ENCODE results near the gene EXOSC7.
A peak's percentile ranks its signal among the peaks of the same experiment; 100 is the strongest.
"Not testable (repeated sequence)": the region's sequence is repeated elsewhere in the genome, so short reads cannot be mapped to it uniquely, and the experiment has no call there.

EXOSC7 gene

DNA sequence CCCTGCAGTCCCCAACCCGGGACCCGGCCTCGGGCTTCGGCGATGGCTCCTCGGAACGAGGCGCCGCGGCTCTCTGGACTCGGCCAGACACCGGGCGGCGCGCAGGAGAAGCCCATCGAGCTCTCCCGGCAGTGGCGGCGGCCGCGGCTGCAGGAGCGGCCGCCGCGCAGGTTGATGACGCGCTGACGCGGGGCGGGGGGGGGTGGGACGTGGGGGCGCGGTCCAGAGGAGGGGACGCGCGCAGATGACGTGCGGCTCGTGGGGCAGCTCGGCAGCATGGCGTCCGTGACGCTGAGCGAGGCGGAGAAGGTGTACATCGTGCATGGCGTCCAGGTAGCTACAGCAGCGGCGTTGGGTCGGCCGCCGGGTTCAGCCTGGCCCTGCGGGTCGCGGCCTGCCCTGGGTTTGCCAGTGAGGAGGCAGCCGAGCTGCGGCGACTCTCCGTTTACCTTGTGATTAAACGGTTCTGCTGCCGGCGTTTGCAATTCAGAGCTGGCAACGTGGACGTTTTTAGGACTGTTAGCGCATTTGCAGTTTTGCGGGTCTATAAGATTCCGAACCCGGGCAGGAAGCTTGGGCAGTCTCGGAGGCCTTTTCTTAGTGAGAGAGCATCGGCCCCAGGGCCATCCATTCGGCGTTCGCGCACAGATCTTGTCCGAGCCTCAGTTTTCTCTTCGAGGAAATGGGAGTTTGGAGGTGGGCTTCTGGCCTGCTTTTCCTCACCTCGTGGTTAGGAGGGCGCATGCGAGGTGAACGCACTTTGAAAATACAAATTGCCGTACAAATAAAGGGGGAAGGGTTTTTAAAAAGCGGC is at the start of gene EXOSC7, which contains the start of gene ZDHHC3:
TSS of gene EXOSC7 (plus strand) at position 243 of the 814 bp plus-strand sequence. CDS start at position 277, 34 bp downstream.
TSS of gene ZDHHC3 (minus strand) at position 173 of the 814 bp plus-strand sequence. CDS start 16,738 bp downstream, outside the sequence.
- DNase-seq, result peak; percentile 85

DNA sequence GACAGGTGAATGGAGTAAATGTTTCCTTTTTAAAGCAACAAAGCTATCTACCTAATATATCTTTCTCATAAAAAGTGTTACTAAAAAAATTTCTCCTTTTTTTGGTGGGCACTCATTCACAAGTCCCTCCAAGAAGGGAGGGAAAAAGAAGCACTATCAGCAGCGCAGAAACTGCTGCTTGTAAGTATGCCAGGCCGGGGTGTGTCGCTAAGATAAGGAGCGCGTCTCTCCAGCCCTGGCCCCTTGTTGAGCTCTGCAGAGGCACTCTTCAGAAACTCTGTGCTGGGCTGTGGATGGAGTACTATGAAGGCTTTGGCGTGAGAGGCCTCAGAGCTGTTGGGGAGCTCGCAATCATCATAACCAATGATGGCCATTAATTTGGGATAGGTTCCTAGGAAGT is 49.1 kb upstream of the EXOSC7 start:
- no peak for DNase-seq

DNA sequence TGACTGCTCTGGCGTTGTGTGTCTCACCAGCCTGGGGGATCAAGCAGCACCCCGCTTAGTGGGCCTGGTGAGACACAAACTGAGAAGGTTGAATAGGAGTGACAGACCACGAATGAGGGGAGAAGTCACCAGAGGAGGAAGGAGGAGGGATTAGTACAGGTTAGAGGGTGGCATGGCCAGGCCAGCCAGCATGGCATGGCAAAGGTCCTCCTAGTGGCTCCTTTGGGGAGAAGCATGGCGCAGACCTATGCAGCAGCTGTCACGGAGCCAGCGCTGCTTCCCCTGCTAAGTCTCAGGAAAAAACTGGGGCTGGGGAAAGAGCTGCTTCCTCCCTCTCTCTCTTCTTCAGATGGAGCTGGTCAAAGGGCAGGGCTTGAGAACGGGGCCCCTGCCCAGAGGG is 48.7 kb upstream of the EXOSC7 start:
- DNase-seq, result no peak

DNA sequence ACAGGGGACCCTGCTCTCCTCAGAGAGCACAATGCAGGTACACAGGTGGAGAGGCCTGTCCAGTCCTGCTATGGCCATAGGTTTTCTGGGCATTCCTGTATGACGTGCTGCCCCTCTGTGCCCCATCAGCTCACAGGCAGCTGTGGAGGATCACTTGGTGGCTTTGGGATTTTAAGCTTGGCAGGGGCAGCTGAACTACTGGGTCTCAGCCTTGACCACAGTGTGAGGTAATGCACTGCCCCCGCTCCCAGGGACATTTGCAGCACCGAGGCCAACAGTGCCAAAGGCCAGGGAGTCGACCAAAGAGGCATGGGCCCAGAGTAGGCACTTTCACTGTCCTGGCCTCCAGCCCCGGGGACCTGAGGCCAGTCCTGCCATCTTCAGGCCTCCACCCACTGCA is 46.3 kb upstream of the EXOSC7 start:
- DNase-seq, result no peak

DNA sequence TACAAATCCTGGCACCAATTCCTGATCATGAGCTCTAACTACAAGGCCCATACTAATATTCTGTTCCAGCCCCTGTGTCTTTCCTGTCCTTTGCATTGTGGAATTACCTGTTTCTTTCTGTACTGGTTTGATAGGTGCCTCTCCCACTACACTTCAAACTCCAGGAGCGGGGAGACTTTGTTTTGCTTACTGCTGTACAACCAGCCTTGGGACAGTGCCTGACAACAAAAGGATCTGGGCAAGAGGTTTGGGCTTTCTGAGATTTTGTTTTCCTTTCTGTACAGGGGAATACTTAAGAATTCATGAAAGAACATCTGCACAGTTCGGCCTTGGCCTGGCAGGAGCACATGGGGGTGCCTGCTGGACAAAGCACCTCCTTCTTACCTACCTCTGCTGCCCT is 45.1 kb upstream of the EXOSC7 start:
- no peak for DNase-seq

DNA sequence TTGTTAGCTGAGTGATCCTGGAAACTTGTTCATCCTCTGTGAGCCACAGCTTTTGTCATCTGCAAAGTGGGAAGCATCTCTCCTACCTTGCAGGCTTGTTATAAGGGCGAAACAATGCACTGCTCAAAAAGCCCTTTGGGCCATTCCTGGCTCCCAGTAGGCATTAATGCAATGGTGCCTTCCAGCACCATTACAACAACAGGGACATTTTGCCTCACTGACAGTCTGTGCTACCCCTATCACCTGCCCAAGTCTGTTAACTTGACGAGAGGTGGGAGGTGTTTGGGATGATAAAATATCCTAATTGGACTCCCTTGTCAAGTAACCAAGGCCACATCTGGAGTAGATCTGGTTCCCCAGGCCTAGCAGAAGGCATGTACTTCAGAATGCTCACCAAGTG is 44.3 kb upstream of the EXOSC7 start:
- DNase-seq, result no peak

DNA sequence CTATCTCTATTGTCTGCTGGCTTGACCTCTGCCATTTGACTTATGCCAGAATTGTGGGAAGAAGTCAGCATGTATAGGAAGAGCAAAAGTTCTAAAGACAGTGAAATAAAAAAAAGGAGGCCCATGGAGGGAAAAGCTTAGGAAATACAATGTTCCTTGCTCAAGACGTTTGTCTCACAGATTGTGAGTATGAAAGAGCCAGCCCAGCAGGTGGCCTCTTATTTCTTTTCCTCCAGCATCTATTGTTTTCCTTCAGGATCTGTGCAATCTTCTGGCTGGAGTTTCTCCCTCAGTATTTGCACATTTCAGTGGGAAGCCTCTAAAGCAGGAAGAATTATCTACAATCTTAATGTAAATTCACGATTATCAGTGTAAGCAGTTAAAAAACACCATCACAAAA is 43.8 kb upstream of the EXOSC7 start:
- DNase-seq, result no peak

DNA sequence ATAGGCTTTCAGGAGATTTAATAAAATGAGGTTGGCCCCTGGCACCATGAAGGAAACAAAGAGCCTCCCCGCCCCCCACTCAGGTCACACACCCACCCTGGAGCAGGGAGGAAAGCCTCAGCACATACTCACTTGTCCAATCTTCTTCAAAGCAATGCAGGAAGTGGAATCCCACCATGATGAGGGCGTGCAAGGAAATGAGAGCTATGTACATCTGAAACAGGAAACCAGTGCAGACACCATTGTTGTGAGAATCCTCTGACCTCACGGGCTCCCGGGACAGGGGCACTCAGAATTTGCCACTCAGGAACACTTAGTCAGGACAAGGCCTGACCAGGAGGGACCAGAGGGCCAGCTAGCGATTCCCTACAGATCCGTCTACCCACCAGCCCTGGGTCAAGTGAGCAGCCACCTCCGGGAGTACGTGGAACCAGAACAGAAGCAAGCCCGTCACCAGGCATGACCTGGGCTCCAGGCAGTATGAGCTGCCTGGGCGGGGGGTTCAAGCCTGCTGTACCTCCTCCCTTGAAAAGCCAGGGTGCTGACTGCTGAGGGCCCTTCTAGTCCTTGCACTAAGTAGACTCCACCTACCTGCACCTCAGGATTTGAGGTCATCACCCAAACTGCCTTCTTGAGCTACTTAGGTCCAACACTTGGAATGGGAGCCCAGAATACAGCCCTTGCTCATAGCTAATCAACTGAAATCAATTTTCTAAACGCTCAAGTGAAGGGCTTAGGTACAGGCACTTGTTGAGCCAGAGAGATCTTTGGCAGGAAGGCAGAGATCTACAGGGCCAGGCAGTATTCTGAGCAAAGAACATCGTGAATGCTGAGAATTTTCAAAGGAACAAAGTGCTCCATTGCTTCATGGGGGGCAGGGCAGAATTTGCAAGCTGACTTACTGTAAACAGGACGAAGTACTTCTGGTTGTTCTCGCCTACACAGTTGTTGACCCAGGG is 42.8 kb upstream of the EXOSC7 start:
- DNase-seq, result no peak

DNA sequence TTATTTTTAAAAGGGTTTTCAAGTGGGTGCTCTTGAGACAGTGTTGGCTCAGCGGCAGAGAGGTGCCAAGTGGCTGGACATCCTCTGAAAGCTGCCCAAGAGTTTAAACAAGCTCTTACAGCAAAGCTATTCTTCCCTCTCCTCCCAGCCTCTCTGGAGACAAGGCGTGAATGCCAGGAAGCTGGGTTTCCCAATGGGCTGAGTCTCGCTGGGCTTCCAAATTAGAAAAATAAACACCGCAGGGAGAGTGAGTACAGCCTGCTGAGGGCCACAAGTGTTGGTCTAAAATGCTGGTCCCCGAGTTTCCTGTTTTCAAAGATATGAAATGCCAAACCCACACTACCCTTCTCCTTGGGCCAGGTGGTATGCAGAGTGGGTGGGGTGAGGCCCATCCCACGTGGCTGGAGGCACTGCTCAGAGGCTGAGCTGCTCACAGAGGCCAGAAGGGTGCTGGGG is 36.4 kb upstream of the EXOSC7 start:
- no peak for DNase-seq

DNA sequence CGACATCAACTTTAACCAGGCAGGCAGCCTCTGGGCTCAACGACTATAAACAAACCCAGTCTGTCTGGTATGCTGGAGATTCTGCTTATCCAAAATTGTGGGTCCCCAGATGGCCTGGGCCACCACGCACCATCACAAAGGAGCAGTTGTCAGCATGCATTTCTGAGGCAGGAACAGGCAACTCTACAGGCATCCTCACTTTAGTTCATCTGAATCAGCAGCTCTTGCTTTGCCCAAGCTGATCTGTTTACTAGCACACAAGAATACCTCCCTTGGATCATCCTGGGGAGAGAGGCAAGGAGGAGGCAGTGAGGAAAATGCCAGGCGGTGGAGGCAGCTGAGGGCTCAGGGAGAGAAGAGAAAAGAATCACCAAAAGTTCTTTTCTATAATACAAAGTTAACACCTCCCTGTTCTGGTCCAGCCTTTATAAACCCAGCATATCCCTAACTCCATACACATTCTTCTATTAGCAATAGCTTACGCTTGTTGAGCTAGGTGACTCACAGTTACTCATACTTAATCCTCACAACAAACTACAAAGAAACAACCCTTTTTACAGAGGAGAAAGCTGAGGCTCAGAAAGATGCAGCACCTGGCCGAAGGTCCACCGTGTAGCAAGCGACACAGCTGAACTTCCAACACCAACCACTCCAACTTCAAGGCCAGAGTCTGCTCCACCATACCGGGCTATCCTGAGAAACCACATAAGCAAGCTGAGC is 33.7 kb upstream of the EXOSC7 start:
- peak; percentile 53 for DNase-seq

DNA sequence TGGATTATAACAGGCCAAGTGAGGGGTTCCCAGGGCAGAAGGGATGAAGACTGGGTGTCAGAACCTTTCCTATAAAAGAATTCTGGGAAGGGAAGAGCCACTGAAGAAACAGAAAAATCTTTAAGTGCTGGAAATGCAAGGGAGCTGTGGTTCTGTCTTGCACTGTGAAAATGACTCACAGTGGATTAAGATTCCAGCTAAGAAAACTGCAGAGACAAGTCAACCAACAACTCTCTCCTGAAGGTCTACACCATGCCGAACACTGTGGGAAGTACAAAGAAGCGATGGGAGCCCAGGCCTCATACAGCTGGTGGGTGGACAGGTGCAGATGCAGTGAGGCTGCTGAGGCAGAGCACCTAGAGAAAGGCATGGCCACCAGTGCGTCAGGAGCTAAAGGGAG is 27.8 kb upstream of the EXOSC7 start:
- DNase-seq, result no peak

DNA sequence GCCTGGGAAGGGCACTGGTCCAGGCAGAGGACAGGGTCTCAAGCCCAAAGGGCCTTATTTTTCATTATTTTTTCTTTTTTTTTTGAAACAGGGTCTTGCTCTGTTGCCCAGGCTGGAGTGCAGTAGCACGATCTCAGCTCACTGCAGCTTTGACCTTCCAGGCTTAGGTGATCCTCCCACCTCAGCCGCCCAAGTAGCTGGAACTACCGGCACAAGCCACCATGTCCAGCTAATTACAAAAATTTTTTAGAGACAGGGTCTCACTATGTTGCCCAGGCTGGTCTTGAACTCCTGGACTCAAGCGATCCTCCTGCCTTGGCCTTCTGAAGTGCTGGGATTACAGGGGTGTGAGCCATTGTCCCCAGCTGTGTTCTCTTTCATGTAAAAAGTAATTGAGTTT is 26.3 kb upstream of the EXOSC7 start:
- not testable (repeated sequence) for DNase-seq

DNA sequence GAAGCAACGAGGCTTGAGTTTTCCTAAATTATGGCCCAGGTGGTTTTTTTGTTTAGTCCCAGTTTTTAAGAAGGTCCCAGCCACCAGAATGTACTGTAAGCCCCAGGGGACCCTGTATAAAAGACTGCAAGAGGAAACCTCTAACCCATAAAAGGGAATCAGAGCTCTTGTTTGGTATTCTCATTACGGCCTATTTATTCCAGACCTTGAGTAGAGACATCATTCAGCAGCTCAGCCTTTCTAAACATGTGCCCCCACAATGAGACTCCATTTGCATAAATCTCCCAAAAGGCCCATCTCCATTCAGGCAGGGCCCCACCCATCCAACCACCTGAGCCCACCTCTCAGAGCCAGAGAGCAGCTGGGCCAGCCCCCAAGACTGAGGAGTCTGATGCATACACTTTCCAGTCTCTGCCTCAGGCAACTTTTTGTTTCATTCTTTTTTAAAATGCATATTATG is 25.7 kb upstream of the EXOSC7 start:
- DNase-seq, result no peak

DNA sequence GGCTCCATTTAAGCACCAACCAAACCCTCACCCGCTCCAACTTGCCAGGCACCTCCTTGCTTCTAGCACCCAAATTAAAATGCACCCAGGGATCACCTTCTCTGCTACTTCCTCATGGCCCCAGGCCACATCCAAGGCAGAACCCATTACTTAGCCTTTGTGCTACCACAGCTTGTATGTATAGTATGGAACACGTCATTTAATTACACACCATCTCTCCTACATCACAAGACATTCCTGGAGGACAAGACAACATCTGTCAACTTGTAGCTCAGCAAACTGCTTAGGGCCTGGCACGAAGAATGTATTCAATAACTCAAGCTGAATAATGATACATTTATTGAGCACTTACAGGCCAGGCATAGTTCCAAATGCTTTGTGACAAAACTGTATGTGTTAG is 23.4 kb upstream of the EXOSC7 start:
- no peak for DNase-seq

DNA sequence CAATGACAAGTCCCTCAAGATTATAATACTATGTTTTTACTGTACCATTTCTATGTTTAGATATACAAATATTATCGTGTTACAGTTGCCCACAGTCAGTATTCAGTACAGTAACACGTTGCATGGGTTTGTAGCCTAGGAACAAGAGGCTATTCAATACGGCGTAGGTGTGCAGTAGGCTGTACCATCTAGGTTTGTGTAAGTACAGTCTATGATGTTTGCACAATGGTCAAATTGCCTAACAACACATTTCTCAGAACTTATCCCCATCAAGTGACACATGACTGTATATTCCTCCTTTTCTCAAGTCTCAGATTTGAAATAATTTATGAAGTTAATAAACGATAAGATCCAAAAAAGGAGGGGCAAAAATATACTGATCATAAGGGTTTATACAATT is 21.7 kb upstream of the EXOSC7 start:
- no peak for DNase-seq

DNA sequence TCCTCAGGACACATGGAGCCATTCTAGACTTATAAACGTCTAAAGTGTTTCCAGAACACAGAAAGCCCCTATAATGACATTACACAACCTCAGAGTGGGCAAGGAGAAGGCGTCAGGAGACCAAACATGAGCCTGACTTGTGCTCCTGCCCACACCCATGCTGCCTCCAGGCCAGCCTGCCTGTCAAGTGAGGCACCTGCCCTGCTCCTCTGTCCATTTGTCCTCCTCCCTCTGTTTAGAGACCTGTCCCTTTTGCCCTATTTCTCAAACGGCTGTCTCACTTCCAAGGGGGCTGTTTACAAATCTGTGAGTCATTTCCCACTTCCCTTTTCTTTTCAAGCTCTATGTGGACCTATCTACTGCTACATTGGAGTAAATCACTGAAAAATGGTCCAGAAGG is 21.1 kb upstream of the EXOSC7 start:
- DNase-seq, result peak; percentile 52

DNA sequence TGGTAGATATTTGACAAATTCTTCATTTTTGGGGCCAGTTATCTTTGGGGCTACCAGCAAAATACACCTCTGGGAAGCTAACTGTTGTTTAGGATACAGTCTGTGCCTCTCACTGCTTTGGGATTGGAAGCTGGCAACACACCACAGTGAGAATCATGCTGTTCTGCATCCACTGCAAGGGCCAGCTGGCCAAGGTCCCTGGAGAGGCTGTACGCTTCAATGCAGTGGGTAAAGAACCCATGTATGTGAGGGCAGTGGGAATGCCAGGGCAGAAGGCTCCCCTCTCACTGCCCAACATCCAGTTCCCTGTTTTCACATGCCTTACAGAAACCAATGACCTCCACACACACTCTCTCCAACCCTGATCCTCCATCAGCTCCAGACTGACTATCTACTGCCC is 20.1 kb upstream of the EXOSC7 start:
- no peak for DNase-seq

DNA sequence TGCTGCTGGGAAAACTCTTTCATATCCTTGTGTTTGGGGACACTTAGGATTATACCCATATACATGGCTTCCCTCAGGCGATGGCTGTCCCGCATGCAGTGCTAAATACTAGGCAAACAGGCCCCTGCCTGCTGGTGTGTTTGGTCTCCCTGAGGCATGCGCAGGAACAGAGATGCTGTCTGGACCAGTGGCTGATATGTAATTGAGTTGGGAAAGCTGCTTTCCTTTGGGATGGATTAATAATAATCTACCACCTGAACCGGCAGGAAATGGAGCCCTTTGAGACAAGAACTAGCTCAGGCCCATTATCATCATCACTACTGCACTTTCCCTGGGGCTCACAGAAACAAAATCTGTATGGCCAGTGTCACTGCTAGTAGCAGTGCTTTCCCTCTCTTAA is 18.1 kb upstream of the EXOSC7 start:
- no peak for DNase-seq

DNA sequence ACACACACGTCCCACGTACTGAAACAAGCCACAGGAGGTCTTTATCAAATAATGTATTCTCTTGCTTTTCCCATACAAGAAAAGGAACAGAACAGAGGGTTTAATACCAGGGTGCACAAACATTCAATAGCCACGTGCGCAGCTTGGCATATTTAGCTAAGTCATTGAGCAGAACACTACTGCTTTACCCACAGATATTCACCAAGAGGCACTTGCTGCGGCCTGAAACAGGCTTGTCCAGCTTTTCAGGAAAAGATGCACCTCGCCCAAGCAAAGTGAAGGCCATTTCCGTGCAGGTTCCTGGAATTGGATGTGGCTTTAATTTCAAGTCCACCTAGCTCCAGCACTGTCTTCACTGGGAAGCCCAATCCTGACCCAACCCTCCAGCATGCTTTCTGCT is 17.7 kb upstream of the EXOSC7 start:
- DNase-seq, result no peak

DNA sequence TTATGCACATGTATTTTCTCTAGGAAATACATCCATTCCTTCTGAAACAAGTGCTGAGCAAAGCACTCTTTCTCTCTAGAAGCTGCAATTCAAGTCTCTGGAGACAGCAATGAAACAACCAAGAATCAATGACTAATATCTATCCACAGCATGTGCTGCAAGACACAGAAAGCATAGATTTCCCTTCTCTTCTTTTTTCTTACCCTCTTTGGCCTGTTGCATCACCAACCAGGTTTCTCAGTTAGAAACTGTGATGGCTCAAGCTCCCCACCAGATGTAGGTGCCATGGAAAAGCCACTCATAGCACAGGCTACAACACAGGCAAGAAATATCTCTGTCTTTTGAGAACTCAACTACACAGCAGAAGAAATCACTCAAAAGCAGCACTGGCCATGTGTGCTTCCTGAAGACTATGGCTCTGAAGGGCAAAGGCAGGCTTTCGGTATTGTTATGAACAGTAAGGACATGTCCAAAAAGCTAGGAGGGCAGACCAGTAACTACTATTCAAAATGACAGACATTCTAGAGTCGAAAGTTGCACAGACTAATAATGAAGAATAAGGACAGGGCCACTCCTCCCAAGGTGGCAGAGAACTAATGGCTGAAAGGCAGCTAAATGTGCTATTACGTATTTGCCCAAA is 15.5 kb upstream of the EXOSC7 start:
- no peak for DNase-seq

DNA sequence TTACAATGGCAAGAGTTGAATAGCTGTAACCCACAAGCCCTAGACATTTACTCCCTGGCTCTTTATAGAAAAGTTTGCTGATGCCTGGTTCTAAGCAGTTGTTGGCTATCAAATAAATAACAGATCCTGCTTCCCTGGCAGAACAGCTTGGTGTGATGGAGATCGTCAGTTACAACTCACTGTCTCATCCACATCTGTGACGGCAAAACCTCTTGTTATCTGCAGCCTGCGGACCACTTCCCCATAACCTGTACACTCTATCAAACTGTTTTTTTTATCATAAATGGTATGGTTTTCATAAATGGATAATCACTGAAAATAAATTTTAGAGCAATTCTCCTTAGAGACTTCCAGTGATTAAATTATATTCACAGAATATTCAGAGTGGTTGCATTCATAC is 14.2 kb upstream of the EXOSC7 start:
- no peak for DNase-seq

DNA sequence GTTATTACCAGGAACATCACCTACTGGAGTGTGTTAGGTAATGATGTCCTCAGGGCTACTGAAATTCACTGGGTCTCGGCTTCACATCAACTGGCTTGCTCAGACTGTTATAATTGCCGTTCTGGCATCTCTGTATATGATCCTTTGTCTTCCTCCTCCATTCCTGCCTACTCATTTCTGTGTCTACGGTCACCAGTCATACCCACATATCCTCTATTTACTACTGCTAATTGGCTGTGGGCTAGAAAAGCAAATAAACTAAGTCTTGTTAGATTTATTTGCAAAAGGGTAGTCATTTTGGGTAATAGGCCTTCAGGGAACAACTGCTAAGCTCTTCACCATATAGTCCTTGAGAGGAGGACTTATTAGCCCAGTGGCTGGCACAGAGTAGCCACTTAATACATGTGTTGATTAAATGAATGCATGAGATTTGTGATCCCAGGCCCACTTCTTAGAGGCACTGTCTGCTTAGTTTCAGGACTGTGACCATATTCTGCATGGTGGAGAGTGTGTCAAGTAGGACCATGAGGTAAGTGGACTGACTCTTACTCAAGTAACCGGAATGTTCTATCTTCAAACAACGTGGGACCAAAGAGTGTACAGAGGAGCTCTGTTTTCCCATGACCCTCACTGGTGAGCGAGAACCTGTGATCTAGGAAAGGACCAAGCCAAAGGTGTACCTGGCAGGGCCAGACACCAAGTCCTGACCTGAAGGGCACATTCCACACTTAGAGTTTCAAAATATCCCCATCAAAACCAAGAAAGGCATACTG is 13.2 kb upstream of the EXOSC7 start:
- peak; percentile 34 for DNase-seq
